NCI-H1417 (cell line): Measurements from ENCODE around the gene NT5DC3.

Experiments used
- DNase-seq, 3 experiments: peaks; one replicate each; lab custom pipeline; 2025; lab: John Stamatoyannopoulos, UW

The NT5DC3 gene

DNA sequence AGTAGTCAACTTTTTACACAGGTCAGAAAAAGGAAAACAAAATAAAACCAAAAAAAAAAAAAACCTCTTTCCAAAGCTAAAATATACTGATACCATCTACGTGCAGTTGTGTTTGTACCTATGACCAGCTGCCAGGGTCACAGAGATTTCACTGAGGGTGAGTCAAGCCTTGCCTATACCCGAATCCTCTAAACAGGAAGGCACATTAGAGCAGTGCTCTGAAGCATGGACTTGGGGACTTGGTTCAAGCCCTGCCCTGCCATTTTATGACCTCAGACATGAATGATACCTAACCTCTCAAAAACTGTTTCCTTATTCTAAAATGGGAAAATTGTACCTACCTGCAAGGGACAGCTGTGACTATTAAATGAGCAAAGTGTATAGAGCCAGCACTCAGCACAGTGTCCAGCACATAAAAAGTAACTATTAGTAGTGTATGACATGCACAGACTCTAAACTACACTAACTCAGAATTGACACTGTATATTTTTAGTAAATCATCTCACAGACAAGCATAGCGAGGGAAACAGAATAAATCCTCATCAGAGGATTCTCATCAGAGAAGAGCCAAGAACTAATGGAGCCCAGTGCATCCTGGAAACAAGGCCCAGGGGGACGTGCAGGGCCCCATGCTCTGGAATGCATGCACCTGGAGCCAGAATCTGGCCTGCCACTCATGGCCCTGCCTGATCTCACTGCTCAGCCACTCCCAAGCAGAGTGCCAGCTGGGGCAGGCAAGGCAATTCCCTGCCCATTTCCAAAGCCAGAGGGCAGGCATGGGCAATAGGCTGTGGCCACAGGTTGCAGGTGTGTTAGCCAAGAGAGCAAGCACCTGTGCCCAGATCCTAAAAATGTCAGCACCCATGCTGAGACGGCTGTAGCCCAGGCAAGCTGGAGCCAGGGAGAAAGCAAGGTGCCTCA is 57.0 kb downstream of the NT5DC3 start:
- peak in 1 of 3 experiments; percentile 14 for DNase-seq

GRCh38 chr12:103782399-103782798 is 58.6 kb downstream of the NT5DC3 start:
- no peak for DNase-seq

- DNase-seq, result no peak
Observed at GRCh38 chr12:103780992-103781391, 60.0 kb downstream of the NT5DC3 start.

DNA sequence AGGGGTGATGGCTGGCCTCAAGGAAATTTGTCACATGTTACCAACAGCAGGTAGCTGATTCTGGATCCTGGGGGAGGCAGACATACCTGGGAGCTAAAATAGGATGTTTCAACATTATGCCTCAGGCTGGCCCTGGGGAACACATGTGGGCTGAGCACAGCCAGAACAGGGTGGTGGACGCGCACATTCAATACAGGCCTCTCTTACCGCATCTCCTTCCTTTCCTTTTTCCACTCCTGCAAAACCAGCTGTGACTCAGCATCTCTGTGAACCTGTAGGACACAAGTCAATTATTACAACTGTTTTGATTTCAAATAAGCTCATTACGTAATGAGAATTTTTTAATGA is 61.0 kb downstream of the NT5DC3 start:
- DNase-seq, result no peak

GRCh38 chr12:103779410-103780092 is 61.5 kb downstream of the NT5DC3 start:
- no peak for DNase-seq

DNA sequence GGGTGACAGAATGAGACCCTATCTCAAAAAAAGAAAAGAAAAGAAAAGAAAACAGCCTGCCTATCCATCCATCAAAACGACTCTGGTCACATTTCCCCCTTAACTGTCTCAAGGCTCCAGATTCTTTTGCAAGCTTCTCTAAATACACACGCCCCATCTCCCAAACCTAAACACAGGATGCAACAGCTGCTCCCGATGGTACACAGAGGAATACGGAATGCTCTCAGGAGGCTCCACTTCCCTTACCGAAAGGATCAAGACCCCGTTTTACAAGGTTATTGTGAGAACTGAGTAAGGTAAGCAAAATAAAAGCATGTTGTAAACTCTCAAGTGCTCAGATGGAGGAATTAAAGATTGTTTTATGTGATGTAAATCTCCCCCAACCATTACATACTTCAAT is 62.3 kb downstream of the NT5DC3 start:
- DNase-seq, result no peak

DNA sequence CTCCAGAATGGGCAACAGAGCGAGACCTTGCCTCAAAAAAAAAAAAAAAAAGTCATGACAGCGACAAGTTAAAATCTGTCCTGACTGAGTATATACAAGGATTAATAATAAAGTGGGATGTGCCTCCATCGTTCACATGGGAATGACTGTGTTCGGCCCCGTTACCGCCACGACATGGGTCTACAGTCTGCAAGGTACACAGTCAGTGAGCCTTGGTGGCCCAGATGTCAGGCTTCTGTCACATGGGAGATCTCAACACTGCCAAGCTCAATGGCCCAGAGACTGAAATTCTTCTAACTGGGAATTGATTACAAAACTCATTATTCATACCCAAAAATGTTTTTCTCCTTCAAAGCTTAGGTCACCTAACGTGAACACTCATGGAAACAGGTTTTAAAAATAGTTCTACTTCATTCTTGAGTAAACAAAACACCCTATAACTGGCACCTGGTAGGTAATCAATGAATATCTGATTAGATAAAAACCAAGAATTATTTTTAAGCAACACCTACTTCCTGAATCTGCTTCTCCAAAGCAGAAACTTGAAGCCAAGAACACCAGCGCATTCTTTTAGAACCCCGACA is 66.0 kb downstream of the NT5DC3 start:
- no peak for DNase-seq

- no peak for DNase-seq
Observed at GRCh38 chr12:103773109-103773910, 67.7 kb downstream of the NT5DC3 start.

DNA sequence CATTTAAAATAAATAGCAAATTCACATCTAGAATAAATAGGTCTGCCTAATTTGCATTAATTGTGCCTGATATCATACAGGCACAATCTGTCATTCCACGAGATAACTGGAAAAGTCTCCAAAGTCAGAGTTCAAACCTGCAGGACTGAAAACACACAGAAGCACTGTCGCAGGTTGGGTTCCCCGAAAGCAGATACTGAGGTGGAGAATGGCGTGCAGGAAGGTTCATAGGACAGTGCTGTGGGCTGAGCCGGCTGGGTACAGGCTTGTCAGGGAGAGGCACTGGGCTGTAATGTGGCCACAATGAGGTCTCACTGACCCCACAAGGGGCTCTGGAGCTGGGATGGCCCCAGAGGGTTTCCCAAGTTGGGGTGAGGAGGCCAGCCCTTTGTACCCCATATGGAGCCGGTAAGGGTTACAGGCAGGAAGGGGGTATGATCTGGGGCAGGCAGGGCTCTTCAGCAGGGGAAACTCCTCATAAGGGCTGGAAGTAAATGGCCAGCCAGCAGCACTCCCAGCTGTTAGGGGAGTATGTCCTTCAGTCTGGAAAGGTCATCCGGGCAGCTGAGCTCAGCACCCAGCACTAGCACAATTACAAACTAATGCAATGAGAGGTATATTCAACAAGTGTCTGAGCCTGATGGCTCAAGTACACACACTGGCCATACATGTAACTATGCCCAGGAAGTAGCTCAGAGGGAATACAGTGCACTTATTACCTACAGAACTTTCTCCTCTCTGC is 68.5 kb downstream of the NT5DC3 start:
- no peak for DNase-seq

GRCh38 chr12:103771466-103771865 is 69.6 kb downstream of the NT5DC3 start:
- peak; percentile 27 to 63 (median 30) for DNase-seq

GRCh38 chr12:103769240-103769945 is 71.6 kb downstream of the NT5DC3 start:
- no peak for DNase-seq

DNA sequence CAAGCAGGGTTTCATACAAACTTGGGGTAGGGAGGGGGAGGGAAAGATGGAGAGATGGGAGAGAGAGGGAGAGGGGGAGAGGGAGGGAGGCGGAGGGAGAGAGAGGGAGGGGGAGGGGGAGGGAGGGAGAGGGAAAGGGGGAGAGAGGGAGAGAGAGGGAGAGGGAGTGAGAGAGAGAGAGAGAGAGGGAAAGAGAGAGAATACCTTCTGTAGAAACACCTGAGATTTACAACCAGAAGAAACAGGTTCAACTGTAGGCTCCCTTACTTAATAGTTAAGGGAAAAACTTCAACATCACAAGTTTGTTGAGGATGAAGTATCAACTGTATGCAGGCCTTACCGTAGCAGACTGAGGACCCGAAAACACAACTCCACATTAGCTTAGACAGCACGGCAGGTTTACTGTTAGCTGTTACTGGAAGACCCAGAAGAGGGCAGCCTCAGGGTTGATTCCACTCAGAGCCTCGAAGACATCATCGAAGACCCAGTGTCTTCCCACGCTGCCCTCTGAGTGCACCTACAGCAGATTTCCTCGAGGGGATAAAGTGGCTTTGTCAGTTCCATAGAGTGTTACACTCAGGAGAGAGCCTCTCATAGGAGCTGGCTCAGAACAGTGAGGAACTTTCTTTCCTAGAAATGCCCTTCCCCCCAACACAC is 72.4 kb downstream of the NT5DC3 start:
- peak in 1 of 3 experiments; percentile 25 for DNase-seq

DNA sequence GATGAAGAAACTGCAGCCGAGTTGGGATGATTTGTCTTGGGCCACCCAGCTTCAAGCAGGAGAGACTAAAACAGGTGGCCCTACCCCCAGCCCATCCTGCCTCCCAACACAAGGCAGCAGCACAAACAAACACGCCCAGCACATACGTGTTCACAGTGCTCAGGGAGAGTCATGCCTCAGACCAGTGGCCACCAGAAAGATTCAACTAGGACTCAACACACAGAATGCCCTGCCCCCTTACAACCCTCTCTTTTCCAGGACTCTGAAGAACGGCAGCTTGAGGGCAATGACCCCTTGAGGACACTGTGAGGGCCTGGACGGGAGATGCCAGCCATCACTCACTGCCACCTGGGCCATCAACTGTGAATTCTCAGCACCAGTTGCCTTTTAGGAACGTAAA is 75.0 kb downstream of the NT5DC3 start:
- DNase-seq, result no peak

DNA sequence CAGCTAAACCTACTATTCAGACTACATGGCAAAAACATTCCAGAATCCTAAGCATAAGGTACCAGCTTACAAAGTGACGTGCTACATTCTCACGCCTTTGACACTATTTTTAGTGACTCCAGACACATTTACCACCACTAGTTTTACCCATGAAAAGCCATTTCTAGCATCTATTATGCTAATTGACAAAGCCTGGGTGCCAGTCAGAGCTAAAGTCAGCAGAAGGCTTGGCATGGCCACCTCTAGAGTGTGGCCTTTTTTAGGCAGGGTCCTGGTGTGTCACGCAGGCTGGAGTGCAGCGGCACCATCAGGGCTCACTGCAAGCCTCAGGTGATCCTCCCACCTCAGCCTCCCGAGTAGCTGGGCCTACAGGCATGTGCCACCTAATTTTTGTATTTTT is 75.7 kb downstream of the NT5DC3 start:
- DNase-seq, result no peak

DNA sequence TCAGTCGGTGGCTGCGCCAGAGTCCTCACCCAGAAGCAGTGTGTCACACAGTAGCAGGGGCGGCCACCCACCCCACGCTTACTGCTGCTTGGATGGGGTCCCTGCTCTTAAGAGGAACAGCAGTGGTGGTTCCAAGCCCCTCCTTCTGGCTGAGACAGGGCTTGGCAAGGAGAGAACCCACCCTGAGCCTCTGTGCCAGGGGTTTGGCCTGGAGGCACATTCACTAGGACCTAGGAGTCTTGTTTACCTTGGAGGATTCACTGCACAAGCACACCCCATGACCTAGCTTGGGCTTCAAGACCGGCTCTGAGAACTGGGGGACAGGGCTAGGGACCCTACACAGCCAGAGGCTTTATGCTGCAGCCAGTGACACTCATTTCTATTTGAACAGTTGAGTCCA is 78.6 kb downstream of the NT5DC3 start:
- no peak for DNase-seq

DNA sequence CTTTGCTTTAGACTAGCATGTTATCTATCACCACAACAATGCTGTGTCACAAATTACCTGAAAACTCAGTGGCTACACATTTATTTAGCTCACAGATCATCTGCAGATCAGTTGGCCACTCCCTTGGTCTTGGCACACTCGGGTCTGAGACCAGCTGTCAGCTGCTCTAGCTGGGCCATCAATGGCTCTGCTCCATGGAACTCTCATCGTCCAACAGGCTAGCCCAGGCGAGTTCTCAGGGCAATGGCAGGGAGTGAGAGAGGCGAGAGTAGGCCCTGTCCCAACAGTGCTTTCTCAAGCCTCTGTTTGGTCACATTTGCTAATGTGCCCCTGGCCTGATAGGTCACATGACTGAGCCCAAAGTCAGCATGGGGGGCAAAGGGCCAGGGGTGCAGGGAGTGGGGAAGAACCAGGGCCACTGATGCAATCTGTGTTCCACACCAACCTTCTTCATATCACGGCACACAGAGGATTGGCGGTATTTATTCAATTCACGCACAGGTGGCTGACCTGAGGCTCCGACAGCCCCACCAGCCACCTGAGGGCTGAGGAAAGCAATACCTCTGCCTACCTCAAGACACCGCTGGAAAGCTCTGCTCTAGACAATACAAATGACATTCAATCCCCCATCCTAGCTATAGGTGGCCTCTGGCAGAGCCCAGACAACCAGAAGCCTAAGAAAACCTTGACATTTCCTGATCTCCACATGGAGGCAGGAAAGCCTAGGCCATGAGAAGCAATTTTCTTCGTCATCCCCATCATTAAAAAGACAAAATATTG is 82.5 kb downstream of the NT5DC3 start:
- DNase-seq, result no peak

DNA sequence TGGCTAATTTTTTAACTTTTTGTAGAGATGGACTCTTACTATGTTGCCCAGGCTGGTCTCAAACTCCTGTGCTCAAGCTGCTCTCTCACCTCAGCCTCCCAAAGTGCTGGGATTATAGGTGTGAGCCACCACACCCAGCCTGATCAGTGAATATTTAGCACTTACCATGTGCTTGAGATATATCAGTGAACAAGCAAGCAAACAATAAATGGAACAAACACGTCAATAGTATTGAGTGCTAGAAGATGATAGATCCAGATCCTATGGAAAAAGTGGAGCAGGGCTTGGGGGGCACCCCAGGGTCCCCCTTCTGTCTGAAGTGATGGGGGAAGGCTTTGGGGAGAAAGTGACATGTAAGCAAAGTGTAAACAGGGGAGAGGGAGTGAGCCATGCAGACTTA is 83.8 kb downstream of the NT5DC3 start:
- DNase-seq, result no peak

DNA sequence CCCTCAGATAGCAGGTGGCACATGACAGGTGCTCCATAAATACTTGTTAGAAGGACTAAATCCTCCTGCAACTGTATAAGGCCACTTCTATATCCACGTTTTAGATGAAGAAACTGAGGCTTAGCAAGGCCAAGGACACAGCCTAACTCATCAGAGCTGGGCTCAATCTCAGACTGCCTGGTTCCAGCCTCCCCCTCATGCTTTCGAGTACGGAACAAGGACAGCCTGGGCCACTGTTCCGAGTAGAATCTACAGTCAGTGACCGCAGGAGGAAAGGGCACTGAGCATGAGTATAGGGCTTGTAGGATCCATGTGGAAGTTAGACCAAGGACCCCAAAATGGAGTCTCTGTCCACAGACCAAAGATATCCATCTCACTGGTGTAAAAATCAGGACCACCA is 84.6 kb downstream of the NT5DC3 start:
- no peak for DNase-seq

- DNase-seq, result no peak
Observed at GRCh38 chr12:103755425-103755824, 85.6 kb downstream of the NT5DC3 start.

GRCh38 chr12:103751600-103751999 is 89.4 kb downstream of the NT5DC3 start:
- DNase-seq, result no peak
